ENCODE measurements around the gene TMUB2.
"Not testable (repeated sequence)": the region's sequence is repeated elsewhere in the genome, so short reads cannot be mapped to it uniquely, and the experiment has no call there.

TMUB2 gene

DNA sequence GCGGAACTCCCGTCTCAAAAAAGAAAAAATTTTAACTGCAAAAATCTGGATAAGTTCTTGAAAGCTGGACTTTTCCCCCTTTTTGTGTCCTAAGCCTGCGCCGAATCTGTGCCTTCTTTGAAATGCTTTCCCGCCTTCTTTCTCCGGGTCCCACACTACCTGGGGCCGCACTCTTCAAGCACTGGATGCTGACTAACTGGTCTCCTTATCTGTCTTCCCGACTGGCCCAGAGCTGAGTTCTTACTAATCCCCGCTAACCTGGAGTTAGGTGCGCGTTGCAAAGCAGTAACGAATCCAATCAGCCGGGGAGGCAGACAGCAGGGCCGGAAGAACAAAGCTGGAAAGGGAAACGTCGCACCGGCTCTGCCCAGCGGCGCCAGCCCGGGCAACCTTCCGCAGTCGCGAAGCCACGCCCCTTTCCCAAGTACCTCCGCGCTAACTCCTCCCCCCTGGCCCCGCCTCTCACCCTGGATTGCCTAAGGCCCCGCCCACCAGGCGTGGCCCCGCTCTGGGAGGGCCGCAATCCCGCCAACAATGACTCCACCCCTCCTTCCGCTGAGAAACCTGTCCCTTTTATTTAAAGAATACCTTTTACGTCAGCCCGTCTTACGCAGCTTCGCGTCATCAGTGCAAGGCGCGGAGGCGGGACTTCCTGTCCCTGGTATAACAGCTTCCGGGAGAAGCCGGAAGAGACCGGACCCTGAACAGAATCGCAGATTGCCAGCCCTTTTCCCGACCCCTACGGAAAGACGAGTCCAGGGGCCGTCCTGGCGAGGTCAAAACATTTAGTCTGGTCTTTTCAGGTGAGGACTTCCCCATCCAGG is at the start of gene TMUB2:
TSS of gene TMUB2 (plus strand) at position 666 of the 824 bp plus-strand sequence. CDS start 737 bp downstream, outside the sequence.
- DNase-seq: peak; percentile 99

DNA sequence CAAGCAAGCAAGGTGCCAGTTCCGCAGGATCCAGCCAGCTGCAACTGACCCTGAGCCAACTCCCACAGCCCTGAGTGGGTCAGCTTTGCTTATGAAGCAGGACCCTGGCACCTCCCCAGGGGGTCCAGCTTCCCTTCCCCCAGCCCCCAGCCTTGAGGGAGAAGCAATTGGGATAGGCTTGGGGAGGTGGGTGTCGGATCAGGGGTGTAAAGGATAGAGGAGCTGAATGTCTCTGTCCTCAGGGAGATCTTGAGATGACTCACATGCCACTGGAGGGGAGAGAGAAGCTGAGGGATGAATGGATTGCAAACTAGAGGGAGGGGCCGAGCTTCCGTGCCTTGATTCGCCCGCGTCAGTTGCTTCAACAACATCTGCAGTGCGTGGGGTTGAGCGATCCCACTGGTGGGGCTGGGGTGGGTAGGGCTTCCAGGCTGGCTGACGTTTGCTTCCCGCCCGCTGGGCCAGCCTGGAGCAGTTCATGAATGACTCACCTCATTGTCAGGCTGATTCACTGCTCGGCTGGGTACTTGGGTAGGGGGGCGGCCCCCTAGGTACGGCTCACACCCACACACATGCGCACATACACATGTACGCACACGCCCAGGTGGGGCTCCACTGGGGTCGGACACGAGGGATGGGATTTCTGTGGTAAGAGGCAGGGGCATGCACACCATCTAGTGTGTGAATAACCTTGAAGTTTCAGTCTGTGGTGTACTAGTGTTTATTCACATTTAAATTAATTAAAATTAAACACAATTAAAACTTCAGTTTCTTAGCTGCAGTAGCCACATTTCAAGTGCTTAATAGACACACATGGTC is 48.7 kb upstream of the TMUB2 start:
- peak; percentile 44 for DNase-seq

DNA sequence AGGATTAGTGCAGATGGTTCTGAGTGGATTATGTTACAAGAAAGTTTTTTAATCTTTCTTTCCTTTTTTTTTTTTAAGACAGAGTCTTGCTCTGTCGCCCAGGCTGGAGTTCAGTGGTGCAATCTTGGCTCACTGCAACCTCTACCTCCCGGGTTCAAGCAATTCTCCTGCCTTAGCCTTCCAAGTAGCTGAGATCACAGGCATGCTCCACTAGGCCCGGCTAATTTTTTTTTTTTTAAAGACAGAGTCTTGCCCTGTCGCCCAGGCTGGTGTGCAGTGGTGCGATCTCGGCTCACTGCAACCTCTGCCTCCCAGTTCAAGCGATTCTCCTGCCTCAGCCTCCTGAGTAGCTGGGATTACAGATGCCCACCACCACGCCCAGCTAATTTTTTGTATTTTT is 42.9 kb upstream of the TMUB2 start:
- not testable (repeated sequence) for DNase-seq

DNA sequence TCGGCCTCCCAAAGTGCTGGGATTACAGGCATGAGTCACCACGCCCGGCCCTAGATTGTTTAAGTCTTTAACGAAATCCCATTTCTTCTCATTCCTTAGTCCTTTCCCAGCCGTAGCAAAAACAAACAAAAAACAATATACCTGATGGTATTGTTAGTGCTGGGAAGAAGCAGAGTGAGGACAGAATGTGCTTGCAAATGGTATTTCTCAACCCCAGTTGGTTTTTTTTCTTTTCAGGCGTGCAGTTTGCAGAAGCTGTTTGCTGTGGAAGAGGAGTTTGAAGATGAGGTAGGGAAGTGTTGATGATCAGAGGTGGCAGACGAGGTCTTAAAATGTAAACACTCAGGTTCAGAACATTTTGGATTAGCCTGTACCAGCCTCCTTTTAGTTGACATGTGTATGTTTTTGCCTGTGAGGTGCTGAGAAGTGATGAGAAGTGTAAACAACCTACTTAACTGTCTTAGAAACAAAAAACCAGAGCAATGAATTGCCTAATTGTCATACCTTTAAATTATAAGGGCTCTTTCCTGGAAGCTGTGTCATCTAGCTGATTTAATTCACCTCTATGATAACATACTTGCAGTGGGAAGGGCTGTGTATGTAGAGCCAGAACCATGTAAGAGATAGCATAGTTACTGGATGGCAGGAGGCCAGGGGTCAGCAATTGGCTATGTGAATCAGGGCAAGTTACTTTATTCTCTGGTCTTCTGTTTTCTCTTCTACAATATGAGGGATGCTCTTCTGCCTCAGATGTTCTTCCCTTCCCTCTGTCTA is 41.6 kb upstream of the TMUB2 start:
- no peak for DNase-seq

DNA sequence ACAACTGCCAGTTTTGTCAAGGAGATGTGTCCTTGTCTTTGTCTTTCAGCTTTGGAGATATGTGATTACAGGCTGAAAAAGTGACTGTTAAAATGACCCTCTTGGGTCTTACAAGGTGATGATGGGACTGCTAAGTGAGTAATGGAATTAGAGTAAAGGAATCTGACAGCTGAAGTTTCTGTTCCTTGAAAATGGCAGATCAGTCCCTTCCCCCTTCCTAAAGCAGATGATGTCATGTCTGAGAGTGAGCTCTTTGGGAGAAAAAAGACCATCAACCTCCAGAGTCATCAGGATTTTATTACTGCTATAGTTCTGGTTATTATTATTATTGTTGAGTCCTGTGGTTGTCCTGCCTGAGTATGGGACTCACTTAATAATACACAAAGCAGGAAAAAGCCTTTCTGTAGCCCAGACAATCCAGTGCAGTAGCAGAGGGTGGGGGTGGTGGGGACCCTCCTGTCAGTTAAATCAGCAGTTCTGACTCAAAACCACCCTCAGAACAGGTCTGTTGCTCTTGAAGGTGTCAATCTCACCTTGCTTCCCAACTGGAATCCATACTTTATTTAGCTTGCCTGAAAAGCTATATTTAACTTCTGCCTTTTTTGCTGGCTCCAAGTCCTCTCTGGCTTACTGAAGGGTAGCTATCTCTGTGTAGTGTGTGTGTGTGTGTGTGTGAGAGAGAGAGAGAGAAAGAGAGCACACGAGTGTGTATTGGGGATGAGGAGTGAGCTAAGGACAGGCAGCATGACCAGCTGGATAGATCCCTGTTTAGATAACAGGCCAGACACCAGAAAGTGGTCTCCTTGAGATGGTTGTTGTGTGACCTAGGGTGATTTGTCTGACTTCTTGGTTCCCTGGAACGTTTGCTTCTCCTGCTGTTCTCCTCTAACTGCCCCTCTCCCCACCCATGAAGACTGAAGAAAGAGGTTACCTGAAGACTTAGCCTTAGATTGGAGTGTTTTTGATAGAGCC is 40.1 kb upstream of the TMUB2 start:
- DNase-seq: no peak

DNA sequence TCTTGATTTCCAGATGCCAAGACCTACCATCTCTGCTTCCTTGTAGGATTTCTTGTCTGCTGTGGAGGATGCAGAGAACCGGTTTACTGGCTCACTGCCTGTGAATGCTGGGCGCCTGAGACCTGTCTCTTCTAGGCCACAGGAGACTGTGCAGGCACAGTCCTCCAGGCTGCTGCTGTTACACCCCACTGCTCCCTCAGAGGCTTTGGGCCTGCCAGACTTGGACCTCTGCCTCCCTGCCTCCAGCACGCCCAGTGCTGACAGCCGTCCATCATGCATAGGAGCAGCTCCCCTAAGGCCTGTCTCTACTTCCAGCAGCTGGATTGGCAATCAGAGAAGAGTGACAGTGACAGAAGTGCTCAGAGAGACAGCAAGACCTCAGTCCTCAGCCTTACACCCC is 39.0 kb upstream of the TMUB2 start:
- DNase-seq: no peak

DNA sequence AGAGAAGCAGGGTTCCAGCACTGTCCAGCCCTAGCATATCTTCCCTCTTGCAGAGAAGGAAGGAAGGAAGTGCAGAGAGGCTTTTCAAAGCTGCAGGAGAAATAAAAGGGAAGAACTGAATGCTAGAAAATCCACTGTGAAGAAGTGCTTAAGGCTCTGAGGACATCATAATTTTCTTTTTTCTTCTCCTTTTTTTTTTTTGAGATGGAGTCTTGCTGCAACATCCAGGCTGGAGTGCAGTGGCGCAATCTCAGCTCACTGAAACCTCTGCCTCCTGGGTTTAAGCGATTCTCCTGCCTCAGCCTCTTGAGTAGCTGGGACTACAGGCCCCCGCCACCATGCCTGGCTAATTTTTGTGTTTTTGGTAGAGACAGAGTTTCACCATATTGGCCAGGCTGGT is 37.7 kb upstream of the TMUB2 start:
- DNase-seq: not testable (repeated sequence)

DNA sequence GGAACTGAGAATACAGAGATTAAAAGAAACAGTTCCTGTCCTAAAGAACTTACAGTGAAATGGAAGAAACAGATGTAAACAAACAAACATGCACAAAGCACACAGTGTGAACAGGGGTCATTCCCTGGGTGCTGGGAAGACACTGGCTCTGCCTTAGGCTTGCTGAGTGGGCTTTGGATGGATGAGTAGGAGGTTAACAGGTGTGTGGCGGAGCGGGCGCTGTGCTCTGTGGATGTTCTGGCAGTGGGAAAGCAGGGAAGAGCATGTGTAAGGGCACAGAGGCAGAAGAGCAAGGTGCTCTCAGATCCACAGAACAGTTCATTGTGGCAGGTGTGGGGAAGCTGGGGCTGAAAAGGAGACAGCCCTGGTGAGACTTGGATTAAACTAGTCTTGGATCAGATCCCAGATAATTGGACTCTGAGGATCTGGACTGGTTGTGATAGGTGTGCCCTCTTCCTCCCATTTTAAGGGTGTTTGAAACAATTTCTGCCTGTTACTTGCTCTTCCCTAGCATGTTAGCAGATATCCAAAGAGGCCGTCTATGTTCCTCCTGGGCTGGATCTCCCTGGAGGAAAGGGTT is 36.9 kb upstream of the TMUB2 start:
- no peak for DNase-seq

DNA sequence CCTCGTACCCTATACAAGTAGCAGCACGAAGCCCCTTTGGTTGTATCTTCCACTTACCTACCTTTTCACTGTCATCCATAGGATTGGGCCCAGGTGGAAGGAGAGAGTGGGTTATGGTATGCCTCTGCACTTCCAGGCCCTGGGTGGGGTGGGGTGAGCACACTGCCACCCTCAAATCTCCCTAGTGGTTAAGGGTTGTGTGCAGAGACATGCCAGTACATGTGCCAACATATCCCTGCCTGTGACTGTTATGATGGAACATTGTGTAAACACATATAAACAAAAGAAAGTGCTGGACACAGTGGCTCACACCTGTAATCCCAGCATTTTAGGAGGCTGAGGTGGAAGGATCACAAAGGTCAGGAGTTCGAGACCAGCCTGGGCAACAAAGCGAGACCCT is 33.9 kb upstream of the TMUB2 start:
- no peak for DNase-seq

DNA sequence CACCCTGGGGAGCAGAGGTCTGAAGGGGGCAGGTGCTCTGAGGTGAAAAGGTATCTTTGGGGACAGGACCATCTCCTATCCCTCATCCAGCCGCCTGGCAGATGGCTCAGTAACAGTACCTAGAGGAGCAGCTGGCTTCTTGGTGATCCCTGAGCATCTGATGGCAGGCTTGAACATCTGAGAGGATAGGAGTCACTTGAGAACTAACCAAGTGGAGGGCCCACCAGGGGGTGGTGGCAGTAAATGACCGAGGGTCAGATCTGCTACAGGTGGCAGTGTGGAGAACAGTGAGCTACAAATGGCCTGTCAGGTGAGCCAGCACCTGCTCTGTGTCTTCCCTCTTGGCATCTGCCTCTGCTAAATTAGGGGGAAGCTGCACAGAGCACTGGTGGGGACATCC is 31.3 kb upstream of the TMUB2 start:
- DNase-seq: no peak

DNA sequence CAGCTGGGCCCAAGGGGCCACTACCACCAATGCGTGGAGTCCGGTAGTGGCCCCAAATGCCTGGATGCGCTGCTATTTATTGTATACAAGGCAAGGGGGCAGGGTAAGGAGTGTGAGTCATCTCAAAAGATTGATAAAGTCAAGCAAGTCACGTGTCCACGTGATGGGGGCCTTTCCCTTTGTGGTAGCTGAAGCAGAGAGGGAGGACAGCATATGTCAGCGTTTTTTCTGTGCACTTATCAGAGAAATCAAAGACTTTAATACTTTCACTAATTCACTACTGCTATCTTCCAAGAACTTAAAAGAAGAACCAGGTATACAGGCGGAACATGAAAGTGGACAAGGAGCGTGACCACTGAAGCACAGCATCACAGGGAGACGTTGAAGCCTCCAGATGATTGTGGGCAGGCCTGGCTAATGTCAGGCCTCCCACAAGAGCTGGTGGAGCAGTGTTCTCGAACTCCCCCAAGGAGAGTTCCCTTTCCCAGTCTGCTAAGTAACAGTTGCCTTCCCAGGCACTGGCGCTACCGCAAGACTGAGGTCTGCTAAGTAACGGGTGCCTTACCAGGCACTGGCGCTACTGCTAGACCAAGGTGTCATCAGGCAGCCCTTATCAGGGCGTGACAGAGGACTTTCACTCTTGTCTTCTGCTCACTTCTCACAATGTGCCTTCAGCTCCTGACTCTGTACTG is 27.1 kb upstream of the TMUB2 start:
- no peak for DNase-seq

DNA sequence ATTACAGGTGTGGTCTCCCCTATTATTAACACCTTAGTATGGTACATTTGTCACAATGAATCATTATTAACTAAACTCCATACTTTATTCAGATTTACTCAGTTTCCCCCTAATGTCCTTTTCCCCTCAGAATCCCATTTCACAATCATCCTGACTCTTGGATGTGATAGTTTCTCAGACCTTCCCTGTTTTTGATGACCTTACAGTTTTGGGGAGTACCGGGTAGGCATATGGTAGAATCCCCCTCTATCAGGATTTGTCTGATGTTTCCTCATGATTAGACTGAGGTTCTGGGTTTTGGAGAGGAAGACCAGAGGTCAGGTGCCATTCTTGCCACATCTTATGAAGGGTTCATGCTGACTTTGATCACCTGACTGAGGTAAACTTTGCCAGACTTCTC is 22.3 kb upstream of the TMUB2 start:
- no peak for DNase-seq

DNA sequence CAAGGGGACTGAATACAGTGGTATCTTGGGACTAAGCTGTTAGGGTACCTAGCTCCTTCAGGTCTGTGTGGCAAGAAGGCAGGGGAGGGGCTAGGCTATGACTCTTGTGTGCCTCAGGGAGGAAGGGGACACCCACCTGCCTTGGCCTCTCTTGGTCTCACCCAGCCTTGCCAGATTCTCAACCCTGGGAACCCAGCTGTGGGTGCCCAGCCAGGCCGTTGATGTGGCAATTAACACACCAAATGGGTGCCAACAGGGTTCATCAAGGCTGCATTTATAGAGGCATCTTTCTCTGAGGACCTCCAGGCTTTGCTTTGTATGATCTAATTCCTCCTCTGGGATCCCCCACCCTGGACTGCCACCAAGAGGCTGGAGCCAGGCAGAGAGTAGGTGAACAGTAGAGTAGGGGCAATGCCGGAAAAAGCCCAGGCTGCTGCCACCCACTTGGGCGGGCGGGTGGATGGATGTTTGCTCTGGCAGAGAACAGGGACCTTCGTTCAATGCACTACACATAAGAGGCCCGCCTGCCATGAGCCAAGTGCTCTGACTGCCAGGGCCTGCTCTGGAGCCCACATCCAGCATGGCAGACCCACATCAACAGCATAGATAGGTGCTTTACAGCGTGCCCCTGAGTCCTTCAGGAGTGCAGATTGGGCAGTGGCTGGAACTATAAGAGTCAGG is 19.5 kb upstream of the TMUB2 start:
- DNase-seq: no peak

DNA sequence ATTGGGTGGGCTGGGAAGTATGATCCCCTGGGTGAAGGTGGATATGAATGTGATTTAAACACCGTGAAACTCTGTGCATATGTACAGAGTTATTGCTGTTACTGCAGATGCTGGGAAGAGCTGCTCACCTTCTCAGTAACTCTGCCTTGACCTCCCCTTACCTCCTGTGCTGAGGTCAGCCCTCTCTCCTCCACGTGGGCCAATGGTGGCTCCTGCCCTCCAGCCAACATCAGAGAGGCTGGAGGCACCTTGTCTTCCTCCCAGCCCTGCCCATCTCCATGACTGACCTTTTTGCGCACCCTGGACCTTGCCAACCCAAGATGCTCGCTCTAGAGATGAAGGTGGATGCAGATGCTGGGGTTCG is 16.7 kb upstream of the TMUB2 start:
- DNase-seq: no peak

DNA sequence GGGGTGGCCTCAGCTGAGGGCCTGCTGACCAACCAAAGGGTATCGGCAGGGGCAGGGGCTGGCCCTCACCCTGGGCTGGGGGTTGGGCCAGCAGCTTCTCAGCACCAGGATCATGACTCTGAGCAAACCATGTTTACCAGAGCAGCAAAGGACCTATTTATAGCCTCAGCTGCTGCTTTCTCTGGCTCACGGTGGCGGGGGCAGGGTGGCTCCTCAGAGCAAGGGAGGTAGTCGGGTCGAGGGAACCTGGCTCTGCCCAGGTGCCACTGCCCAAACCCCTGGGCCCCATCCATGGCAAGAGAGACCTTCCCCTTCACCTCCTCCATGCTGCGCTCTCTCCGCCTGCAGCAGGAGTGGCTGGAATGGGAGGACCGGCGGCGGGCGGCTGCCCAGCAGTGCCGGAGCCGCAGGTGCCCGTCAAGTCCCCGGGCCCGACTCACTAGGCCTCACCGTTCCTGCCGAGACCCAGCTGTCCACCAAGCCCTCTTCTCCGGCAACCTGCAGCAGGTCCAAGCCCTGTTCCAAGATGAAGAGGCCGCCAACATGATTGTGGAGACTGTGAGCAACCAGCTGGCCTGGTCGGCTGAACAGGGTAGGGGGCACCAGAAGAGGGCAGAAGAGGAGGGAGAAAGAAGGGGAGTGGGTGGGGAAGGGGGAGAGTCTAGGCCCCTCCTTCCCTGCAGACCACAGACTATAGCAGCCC is 16.1 kb upstream of the TMUB2 start, which contains the start of gene ASB16:
TSS of gene ASB16 (plus strand) at position 206 of the 703 bp plus-strand sequence. CDS start at position 292, 86 bp downstream.
- DNase-seq: no peak

DNA sequence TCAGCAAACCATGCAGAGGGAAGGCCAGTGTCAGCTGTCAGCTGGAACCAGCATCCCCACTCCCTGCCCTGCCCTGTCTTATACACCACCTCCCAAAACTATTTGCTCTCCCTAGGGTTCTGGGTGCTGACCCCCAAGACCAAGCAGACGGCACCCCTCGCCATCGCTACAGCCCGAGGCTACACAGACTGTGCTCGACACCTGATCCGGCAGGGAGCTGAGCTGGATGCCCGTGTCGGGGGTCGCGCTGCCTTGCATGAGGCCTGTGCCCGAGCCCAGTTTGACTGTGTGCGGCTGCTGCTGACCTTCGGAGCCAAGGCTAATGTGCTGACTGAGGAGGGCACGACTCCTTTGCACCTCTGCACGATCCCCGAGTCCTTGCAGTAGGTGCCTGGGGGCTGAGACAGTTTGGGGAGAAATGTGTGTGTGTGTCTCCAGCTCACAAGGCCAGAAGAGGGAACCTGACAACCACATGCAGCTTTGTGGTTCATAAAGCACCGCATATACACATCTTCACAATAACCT is 14.8 kb upstream of the TMUB2 start:
- no peak for DNase-seq

DNA sequence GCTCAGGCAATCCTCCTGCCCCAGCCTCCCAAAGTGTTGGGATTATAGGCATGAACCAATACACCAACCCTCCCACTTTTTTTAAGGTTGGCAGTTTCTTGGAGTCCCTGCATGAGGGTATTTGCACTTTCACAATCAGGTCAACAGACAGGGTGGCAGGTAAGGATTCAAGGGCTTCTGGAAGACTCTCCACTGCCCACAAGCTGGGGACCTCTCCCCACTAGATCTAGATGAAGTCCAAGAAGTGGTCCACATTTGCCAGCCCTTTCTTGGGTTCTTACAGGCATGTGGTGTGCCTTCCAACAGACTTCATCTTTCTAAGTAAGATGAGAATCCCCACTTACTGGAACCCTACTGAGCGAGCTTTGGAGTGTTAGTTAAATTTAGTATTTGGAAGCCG is 12.3 kb upstream of the TMUB2 start:
- no peak for DNase-seq

DNA sequence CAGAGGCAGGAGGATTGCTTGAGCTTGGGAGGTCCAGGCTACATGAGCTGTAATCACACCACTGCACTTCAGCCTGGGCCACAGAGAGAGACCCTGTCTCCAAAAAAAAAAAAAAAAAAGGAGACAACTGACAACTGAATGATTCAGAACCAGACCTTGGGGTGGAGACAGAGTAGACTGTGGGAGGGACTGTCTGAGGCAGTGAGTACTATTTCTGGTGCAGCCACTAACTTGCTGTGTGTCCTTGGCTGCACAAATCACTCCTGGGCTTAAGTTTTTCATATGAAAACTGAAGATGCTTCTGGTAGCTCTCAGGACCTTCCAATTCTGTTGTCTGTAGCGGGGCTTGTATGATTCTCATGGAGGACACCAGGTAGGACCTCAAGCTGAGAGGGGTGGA is 10.5 kb upstream of the TMUB2 start:
- DNase-seq: no peak

DNA sequence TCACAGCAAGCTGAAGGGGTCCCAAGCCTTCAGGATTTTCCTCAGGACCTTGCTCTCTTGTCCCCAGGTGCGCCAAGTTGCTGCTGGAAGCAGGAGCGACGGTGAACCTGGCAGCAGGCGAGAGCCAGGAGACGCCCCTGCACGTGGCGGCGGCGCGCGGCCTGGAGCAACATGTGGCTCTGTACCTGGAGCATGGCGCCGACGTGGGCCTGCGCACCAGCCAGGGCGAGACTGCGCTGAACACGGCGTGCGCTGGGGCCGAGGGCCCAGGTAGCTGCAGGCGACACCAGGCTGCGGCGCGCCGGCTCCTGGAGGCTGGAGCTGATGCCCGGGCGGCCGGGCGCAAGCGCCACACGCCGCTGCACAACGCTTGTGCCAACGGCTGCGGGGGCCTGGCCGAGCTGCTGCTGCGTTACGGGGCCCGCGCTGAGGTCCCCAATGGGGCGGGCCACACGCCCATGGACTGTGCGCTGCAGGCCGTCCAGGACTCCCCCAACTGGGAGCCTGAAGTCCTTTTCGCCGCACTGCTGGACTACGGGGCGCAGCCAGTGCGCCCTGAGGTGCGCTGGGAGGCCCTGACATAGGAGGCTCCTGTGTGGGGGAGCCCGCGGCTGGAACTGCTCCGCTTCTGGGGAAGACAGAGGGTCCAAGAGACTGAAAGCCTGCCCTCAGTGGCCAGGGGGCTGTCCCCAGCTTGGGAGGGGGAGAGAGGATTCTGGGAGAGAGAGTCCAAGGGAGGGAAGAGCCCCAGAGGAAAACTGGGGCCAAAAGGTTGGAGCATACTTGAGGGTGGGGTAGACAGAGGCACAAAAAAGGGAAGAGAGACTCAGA is 9.9 kb upstream of the TMUB2 start:
- no peak for DNase-seq
